Vagina (tissue), 2 donors: ENCODE measurements around the gene FBXO34. TPM values are rescaled to one million over a fixed set of nuclear protein-coding genes. Genes with fewer than 3 reads are reported as not detected.
"Not testable (repeated sequence)": the region's sequence is repeated elsewhere in the genome, so short reads cannot be mapped to it uniquely, and the experiment has no call there.

ENCODE experiments used
- DNase-seq, 2 donors: peaks; one replicate each; pipeline ENCODE4 v3.0.0-alpha.2; 2017; ENCODE audit errors: extremely low spot score in 2 of 2
- H3K27ac ChIP-seq: fragments of 200-600 bp; sonication (generic); one replicate; pipeline ENCODE4 v1.5.1; 2019
- H3K27me3 ChIP-seq: fragments of 200-600 bp; sonication (generic); one replicate; pipeline ENCODE4 v1.5.1; 2019
- H3K36me3 ChIP-seq, 2 donors: fragments of 200-600 bp; sonication (generic); one replicate each; pipeline ENCODE4 v1.5.1; 2017 to 2019
- H3K4me1 ChIP-seq: fragments of 200-600 bp; sonication (generic); one replicate; pipeline ENCODE4 v1.5.1; 2019
- H3K4me3 ChIP-seq, 2 donors: fragments of 200-600 bp; sonication (generic); 1 replicate in 1 of 2; 2 replicates in 1 of 2; pipeline ENCODE4 v1.5.1; 2016 to 2019
- H3K9me3 ChIP-seq: fragments of 200-600 bp; sonication (generic); one replicate; pipeline ENCODE4 v1.5.1; 2019
- POLR2A ChIP-seq, 2 donors: fragments of 450-650 bp; IDR thresholded peaks; one replicate each; pipeline ENCODE4 v1.6.1; 2017; ENCODE audit warnings: antibody characterized with exemption in 2 of 2, mild to moderate bottlenecking in 2 of 2, moderate library complexity in 2 of 2
- POLR2AphosphoS5 ChIP-seq, 2 donors: sonication (generic); formaldehyde crosslinking; IDR thresholded peaks; one replicate each; pipeline ENCODE4 v1.9.0; 2017; ENCODE audit warnings: antibody characterized with exemption in 2 of 2, mild to moderate bottlenecking in 2 of 2, low read depth in 1 of 2; ENCODE audit not compliant: insufficient read depth in 1 of 2
- intact Hi-C: fragments of 100-400 bp; cut with DNase I; formaldehyde crosslinking; loops from one replicate; pipeline ENCODE4 v1.15.1; 2023
- total RNA-seq: library from RNA; depleted of rRNA; stranded (reverse); fragments of >200 nt; gene quantifications from one replicate; pipeline ENCODE4 v1.2.3, GENCODE V29; 2016
- TF ChIP-seq, protein P1 (sequence below), 3 experiments: fragments of 450-650 bp in 2 of 3; fragments of 200-600 bp in 1 of 3; sonication (generic) in 1 of 3; IDR thresholded peaks; one replicate each; pipeline ENCODE4 v1.5.1; 2017 to 2019; ENCODE audit warnings: antibody characterized with exemption in 3 of 3, mild to moderate bottlenecking in 2 of 3, moderate library complexity in 2 of 3

Gene FBXO34
- total RNA-seq, 1 donor from 2014 or later, result 24.6 TPM

DNA sequence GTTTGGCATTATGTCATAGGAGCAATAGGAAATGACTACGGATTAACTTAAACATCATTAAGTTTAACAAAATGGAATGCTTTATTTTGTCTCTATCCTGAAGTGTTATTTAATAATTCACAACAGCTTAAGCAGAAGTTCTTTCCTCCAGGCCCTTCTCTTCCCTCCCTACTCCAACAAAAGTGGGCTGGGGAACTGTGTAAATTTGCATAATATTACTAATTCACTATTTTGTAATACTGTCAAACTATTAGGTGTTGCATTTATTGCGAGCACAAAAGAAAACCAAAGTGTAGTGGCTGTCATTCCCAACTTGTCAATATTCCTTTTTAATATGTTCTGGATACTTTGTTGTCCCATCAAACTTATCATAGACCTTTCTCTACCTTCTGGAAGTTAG, 70.6 kb downstream of the FBXO34 start:
- DNase-seq, result no peak
- Histone ChIP-seq H3K4me1 (peaks cover 53% of the 10 kb centered on the region), H3K27me3 (no peaks in the 10 kb centered on the region), H3K36me3 (no peaks in the 10 kb centered on the region), H3K9me3 (no peaks in the 10 kb centered on the region), H3K4me3 (no peak overlapping the region), H3K27ac (no peak overlapping the region)
- TF ChIP-seq POLR2AphosphoS5 (IDR thresholded peaks at IDR 0.05; ENCODE audit: insufficient read depth in 1 of 2, low read depth in 1 of 2), result no peak
- TF ChIP-seq POLR2A (IDR thresholded peaks at IDR 0.05), result no peak
- TF ChIP-seq, protein P1, sequence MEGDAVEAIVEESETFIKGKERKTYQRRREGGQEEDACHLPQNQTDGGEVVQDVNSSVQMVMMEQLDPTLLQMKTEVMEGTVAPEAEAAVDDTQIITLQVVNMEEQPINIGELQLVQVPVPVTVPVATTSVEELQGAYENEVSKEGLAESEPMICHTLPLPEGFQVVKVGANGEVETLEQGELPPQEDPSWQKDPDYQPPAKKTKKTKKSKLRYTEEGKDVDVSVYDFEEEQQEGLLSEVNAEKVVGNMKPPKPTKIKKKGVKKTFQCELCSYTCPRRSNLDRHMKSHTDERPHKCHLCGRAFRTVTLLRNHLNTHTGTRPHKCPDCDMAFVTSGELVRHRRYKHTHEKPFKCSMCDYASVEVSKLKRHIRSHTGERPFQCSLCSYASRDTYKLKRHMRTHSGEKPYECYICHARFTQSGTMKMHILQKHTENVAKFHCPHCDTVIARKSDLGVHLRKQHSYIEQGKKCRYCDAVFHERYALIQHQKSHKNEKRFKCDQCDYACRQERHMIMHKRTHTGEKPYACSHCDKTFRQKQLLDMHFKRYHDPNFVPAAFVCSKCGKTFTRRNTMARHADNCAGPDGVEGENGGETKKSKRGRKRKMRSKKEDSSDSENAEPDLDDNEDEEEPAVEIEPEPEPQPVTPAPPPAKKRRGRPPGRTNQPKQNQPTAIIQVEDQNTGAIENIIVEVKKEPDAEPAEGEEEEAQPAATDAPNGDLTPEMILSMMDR (IDR thresholded peaks at IDR 0.05), result no peak
- intact Hi-C loops, result no loop called here

DNA sequence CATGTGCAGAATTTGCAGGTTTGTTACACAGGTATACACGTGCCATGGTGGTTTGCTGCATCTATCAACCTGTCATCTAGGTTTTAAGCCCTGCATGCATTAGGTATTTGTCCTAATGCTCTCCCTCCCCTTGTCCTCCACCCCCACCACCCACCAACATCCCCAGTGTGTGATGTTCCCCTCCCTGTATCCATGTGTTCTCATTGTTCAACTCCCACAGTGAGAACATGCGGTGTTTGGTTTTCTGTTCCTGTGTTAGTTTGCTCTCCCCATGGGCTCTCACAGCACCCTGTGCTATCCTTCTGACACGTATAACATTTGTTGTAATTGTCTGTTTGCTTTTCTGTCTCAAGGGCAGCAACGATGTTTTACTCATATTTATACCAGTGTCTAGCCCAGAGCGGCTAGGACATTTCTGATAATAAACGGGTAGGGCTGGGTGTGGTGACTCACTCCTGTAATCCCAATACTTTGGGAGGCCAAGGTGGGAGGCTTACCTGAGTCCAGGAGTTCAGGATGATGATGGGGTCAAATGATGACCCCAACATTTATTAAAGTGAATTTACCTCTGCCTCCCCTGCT, 73.5 kb downstream of the FBXO34 start:
- H3K36me3 ChIP-seq, H3K27ac ChIP-seq, H3K27me3 ChIP-seq, H3K4me3 ChIP-seq, H3K9me3 ChIP-seq, DNase-seq, intact Hi-C loops: not testable (repeated sequence)
- H3K4me1 ChIP-seq, result peaks cover 71% of the 10 kb centered on the region

DNA sequence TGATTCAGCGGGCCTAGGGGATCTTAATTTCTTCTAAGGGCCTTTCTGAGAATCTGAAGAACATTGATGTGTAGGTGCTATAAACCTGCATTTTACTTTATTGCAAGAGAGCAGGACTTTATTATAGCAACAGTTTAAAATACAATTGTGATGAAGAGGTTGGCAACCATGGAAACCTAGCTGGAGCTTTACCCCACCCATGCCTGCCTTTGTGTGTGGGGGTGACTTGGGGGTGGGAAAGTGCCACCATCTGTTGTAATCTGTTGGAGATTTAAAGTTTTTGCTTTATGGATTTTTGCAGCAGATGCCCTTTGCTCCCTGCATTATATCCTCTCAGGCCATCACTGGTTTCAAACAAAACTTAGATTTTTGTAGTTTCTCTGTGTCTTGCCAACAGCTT, 75.8 kb downstream of the FBXO34 start:
- DNase-seq, result no peak
- Histone ChIP-seq H3K4me3 (no peak overlapping the region), H3K4me1 (peaks cover 58% of the 10 kb centered on the region), H3K27me3 (no peaks in the 10 kb centered on the region), H3K9me3 (no peaks in the 10 kb centered on the region), H3K27ac (no peak overlapping the region), H3K36me3 (peaks cover 0 to 15% of the 10 kb centered on the region in 2 donors)
- intact Hi-C loops, result no loop called here
- TF ChIP-seq POLR2AphosphoS5 (IDR thresholded peaks at IDR 0.05; ENCODE audit: insufficient read depth in 1 of 2, low read depth in 1 of 2) (no peak), POLR2A (IDR thresholded peaks at IDR 0.05) (no peak)
- TF ChIP-seq, protein P1 (IDR thresholded peaks at IDR 0.05), result no peak

DNA sequence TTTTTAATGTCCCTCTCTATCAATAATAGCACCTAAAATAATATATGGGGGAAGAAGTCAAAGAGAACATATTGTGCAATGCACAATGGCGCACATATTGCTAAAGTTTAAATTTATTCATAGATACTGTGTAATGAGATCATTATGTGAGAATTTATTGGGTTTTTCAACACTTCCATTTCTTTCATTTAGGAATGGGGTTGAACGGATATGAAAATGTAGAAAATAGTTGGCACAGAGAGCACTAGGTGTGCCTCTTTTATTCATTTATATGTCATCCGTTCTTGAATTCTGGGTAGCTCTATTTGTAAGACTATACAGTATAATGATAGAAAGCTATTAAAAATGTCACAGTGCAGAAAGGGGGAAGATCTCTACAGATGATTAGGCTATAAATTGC, 76.5 kb downstream of the FBXO34 start:
- TF ChIP-seq, protein P1 (IDR thresholded peaks at IDR 0.05), result no peak
- no peak for TF ChIP-seq POLR2A (IDR thresholded peaks at IDR 0.05)
- TF ChIP-seq POLR2AphosphoS5 (IDR thresholded peaks at IDR 0.05; ENCODE audit: insufficient read depth in 1 of 2, low read depth in 1 of 2), result no peak
- Histone ChIP-seq H3K27ac (no peak overlapping the region), H3K4me1 (peaks cover 53% of the 10 kb centered on the region), H3K4me3 (no peak overlapping the region), H3K9me3 (no peaks in the 10 kb centered on the region), H3K27me3 (no peaks in the 10 kb centered on the region), H3K36me3 (peaks cover 0 to 22% of the 10 kb centered on the region in 2 donors)
- intact Hi-C loops, result no loop called here
- DNase-seq, result no peak

DNA sequence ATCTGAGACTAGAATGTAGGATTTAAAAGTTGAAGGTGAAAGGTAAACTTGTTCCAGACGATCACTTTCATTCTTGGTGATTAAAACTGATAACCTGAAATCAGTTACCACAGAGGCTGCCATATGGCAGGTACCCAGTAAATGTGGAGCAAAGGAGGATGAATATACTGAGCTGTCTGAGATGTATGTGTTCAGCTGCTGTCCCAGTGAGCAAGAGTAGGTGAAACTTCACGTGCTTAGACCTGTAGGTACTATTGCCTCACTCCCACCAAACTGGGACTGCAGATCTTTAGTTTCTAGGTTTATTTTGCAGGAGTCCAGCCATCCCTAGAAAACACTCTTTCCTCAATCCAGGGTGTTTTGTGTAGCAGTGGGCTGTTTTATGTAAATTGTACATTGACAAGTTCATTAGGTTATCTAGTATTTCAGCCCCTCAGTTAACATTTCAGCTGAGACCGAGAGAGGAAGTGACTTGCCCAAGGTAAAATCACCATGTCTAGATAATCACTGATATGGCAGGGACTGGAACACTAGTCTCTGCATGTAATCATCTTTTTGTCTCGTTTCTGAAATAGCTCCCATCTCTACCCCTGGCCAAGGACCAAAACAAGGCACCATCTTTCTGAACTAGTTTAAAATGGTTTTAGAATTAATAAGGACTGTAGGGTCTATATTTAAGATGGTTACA, 77.7 kb downstream of the FBXO34 start:
- intact Hi-C loops, result no loop called here
- H3K27me3 ChIP-seq, result no peaks in the 10 kb centered on the region
- H3K36me3 ChIP-seq, result peaks cover 0 to 24% of the 10 kb centered on the region in 2 donors
- no peaks in the 10 kb centered on the region for H3K9me3 ChIP-seq
- TF ChIP-seq POLR2AphosphoS5 (IDR thresholded peaks at IDR 0.05; ENCODE audit: insufficient read depth in 1 of 2, low read depth in 1 of 2), result peak in 1 of 2 donors; percentile 30
- TF ChIP-seq, protein P1 (IDR thresholded peaks at IDR 0.05), result no peak
- peak overlapping the region; percentile 38 for H3K27ac ChIP-seq
- no peak overlapping the region for H3K4me3 ChIP-seq
- DNase-seq, result no peak
- H3K4me1 ChIP-seq, result peaks cover 55% of the 10 kb centered on the region
